HCT116 (cell line): Measurements from ENCODE around the gene FAM89B. TPM values are rescaled to one million over a fixed set of nuclear protein-coding genes. Genes with fewer than 3 reads are reported as not detected.
A peak's percentile ranks its signal among the peaks of the same experiment; 100 is the strongest.

ENCODE experiments used
- ATAC-seq: fragments of 200-7000 bp; cut with Tn5 transposase; 2 replicates; pipeline ENCODE4 v1.9.1; 2020; ENCODE audit warnings: mild to moderate bottlenecking, moderate library complexity
- BruUV-seq: library from RNA; stranded (reverse); fragments of 400-500 nt; replicated peaks from 2 replicates; lab custom pipeline; 2021; lab: Mats Ljungman, UMichigan
- CTCF ChIA-PET: fragments of 300-600 bp; sonication (Branson Sonifier 250); formaldehyde crosslinking; loops from one replicate; lab custom pipeline; 2021; ENCODE audit warnings: antibody characterized with exemption; lab: Charles Lee
- POLR2A ChIA-PET: fragments of 300-600, 350-600 bp; sonication (Branson Sonifier 250); formaldehyde crosslinking; loops from one replicate; lab custom pipeline; 2021; ENCODE audit warnings: antibody characterized with exemption; lab: Charles Lee
- RAD21 ChIA-PET, 2 experiments: fragments of 300-600 bp; sonication (Branson Sonifier 250); formaldehyde crosslinking; loops; one replicate each; lab custom pipeline; 2023; ENCODE audit warnings: low total read pairs in 2 of 2; ENCODE audit not compliant: uncharacterized antibody in 2 of 2, unreplicated experiment in 2 of 2, low non-redundant PET in 1 of 2; lab: Charles Lee
- DNase-seq: peaks from one replicate; pipeline ENCODE4 v3.0.0-alpha.2; 2010; ENCODE audit warnings: low read depth, low spot score
- H2AFZ ChIP-seq: fragments of 200-600 bp; shearing (Covaris generic), sonication (generic); 2 replicates; pipeline ENCODE4 v1.6.1; 2017; ENCODE audit warnings: low read depth, mixed run types, mixed read lengths, antibody characterized with exemption, low read length; ENCODE audit not compliant: poor library complexity, severe bottlenecking
- H3K27ac ChIP-seq: 2 replicates; pipeline ENCODE4 v1.5.1; 2012; ENCODE audit warnings: low read depth, low read length
- H3K27me3 ChIP-seq: fragments of 200-600 bp; sonication (generic); 2 replicates; pipeline ENCODE4 v1.6.1; 2016; ENCODE audit warnings: mixed run types, low read length, mixed read lengths; ENCODE audit not compliant: insufficient read depth
- H3K36me3 ChIP-seq, 2 experiments: fragments of 200-500 bp in 1 of 2; fragments of 200-600 bp in 1 of 2; sonication (Bioruptor generic) in 1 of 2; sonication (generic) in 1 of 2; 2 replicates each; pipeline versions ENCODE4 v1.5.1 to v1.6.1; 2014 to 2016; ENCODE audit warnings: low read length in 2 of 2, inconsistent platforms in 1 of 2, mixed read lengths in 1 of 2, mixed run types in 1 of 2; ENCODE audit not compliant: insufficient read depth in 2 of 2, control insufficient read depth in 1 of 2
- H3K4me1 ChIP-seq, 2 experiments: fragments of 200-600 bp in 1 of 2; sonication (generic) in 1 of 2; 2 replicates each; pipeline versions ENCODE4 v1.5.1 to v1.6.1; 2012 to 2017; ENCODE audit warnings: low read length in 2 of 2, inconsistent platforms in 1 of 2, mild to moderate bottlenecking in 1 of 2, mixed read lengths in 1 of 2, mixed run types in 1 of 2, moderate library complexity in 1 of 2; ENCODE audit not compliant: insufficient read depth in 2 of 2, control insufficient read depth in 1 of 2
- H3K4me2 ChIP-seq: fragments of 200-600 bp; sonication (generic); 2 replicates; pipeline ENCODE4 v1.6.1; 2017; ENCODE audit warnings: mixed run types, low read length, mixed read lengths
- H3K4me3 ChIP-seq, 2 experiments: fragments of 200-600 bp in 1 of 2; sonication (generic) in 1 of 2; replicated peaks in 1 of 2; 2 replicates each; pipeline ENCODE4 v1.5.1; 2011 to 2016; ENCODE audit warnings: low read length in 2 of 2, control low read depth in 1 of 2, low read depth in 1 of 2, mild to moderate bottlenecking in 1 of 2, mixed read lengths in 1 of 2, mixed run types in 1 of 2
- H3K79me2 ChIP-seq: fragments of 200-600 bp; sonication (generic); 2 replicates; pipeline ENCODE4 v1.6.1; 2017; ENCODE audit warnings: mild to moderate bottlenecking, mixed run types, low read length, moderate library complexity, mixed read lengths; ENCODE audit not compliant: insufficient read depth
- H3K9ac ChIP-seq: fragments of 200-600 bp; sonication (generic); 2 replicates; pipeline ENCODE4 v1.6.1; 2016; ENCODE audit warnings: low read length, mixed read lengths
- H3K9me2 ChIP-seq: fragments of 200-600 bp; sonication (generic), shearing (Covaris generic); 2 replicates; pipeline ENCODE4 v1.6.1; 2017; ENCODE audit warnings: mixed run types, mild to moderate bottlenecking, moderate library complexity; ENCODE audit not compliant: insufficient read depth
- H3K9me3 ChIP-seq, 2 experiments: fragments of 200-500 bp in 1 of 2; fragments of 200-600 bp in 1 of 2; sonication (Bioruptor generic) in 1 of 2; sonication (generic) in 1 of 2; 2 replicates each; pipeline ENCODE4 v1.6.1; 2014 to 2017; ENCODE audit warnings: low read length in 2 of 2, mixed read lengths in 2 of 2, inconsistent platforms in 1 of 2, low read depth in 1 of 2, mild to moderate bottlenecking in 1 of 2, mixed run types in 1 of 2, moderate library complexity in 1 of 2; ENCODE audit not compliant: control insufficient read depth in 1 of 2, insufficient read depth in 1 of 2
- H4K20me1 ChIP-seq: fragments of 200-600 bp; sonication (generic), shearing (Covaris generic); 2 replicates; pipeline ENCODE4 v1.6.1; 2017; ENCODE audit warnings: mixed run types, mild to moderate bottlenecking, moderate library complexity; ENCODE audit not compliant: insufficient read depth
- CBX3 ChIP-seq: IDR thresholded peaks from 2 replicates; pipeline ENCODE4 v1.6.1; 2012; ENCODE audit warnings: low read depth
- CEBPB ChIP-seq: IDR thresholded peaks from 2 replicates; pipeline ENCODE4 v1.6.1; 2012; ENCODE audit warnings: low read depth
- EGR1 ChIP-seq: IDR thresholded peaks from 2 replicates; pipeline ENCODE4 v1.6.1; 2012; ENCODE audit warnings: low read depth
- ELF1 ChIP-seq: IDR thresholded peaks from 2 replicates; pipeline ENCODE4 v1.6.1; 2012; ENCODE audit warnings: low read depth, borderline replicate concordance
- FOSL1 ChIP-seq: IDR thresholded peaks from 2 replicates; pipeline ENCODE4 v1.6.1; 2012; ENCODE audit warnings: low read depth
- JUND ChIP-seq: IDR thresholded peaks from 2 replicates; pipeline ENCODE4 v1.6.1; 2012
- POLR2A ChIP-seq: IDR thresholded peaks from 2 replicates; pipeline ENCODE4 v1.7.0; 2011; ENCODE audit warnings: borderline replicate concordance; ENCODE audit not compliant: insufficient read depth, insufficient read length; ENCODE audit errors: extremely low read depth
- POLR2AphosphoS5 ChIP-seq: IDR thresholded peaks from 2 replicates; pipeline ENCODE4 v1.6.1; 2011; ENCODE audit warnings: mild to moderate bottlenecking, low read depth, low read length, moderate library complexity
- TCF7L2 ChIP-seq: IDR thresholded peaks from 2 replicates; pipeline ENCODE4 v1.7.0; 2011; ENCODE audit warnings: borderline replicate concordance, inconsistent platforms; ENCODE audit not compliant: insufficient read depth, insufficient read length; ENCODE audit errors: extremely low read depth
- YY1 ChIP-seq: IDR thresholded peaks from 2 replicates; pipeline ENCODE4 v1.6.1; 2011; ENCODE audit warnings: low read length, low read depth, moderate library complexity, mild to moderate bottlenecking; ENCODE audit not compliant: insufficient replicate concordance; ENCODE audit errors: extremely low read depth
- ZNF274 ChIP-seq: fragments of 200-500 bp; sonication (Bioruptor generic); IDR thresholded peaks from 2 replicates; pipeline ENCODE4 v1.6.1; 2014; ENCODE audit warnings: mild to moderate bottlenecking, low read depth, low read length, inconsistent platforms
- intact Hi-C: fragments of 100-400 bp; cut with micrococcal nuclease; formaldehyde crosslinking; loops from 2 replicates; pipeline ENCODE4 v1.10.0; 2022
- total RNA-seq: library from RNA; stranded (reverse); gene quantifications from one replicate; pipeline ENCODE4 v1.2.1, GENCODE V29; 2021; ENCODE audit not compliant: unreplicated experiment
- TF ChIP-seq, protein P1 (sequence below), 3 experiments: fragments of 200-600 bp in 1 of 3; sonication (generic) in 1 of 3; IDR thresholded peaks in 2 of 3; conservative IDR thresholded peaks in 1 of 3; 2 replicates each; pipeline ENCODE4 v1.5.1; 2012 to 2017; ENCODE audit warnings: low read depth in 2 of 3, low read length in 2 of 3, antibody characterized with exemption in 1 of 3, borderline replicate concordance in 1 of 3, control low read depth in 1 of 3, mild to moderate bottlenecking in 1 of 3, mixed read lengths in 1 of 3, mixed run types in 1 of 3, moderate library complexity in 1 of 3; ENCODE audit not compliant: insufficient read depth in 1 of 3
- TF ChIP-seq, protein P2 (sequence below): IDR thresholded peaks from 2 replicates; pipeline ENCODE4 v1.6.1; 2012; ENCODE audit warnings: low read depth

FAM89B gene
- total RNA-seq, 1 experiment from 2014 or later, result 60.0 TPM

DNA sequence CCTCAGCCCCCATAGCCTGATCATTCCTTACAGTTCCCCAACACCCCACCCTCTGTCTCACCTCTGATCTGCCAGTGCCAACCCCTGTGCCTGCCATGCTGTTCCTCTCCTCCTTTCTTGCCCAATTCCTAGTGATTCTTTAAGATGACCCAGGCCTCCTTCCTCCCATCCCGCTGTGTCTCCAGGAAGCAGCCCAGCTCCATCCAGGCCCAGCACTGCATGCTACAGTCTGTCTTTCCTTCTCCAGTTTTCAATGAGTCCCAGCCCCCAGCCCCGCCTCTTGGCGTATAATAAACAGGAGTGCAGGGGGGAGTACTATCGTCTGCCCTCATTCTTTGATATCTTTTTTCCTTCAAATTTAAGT is 26.5 kb upstream of the FAM89B start:
- peak overlapping the region; percentile 64 for H3K4me2 ChIP-seq
- H3K9me2 ChIP-seq, result no peaks in the 10 kb centered on the region
- H3K79me2 ChIP-seq, result no peaks in the 10 kb centered on the region
- no peak overlapping the region for H2AFZ ChIP-seq
- ATAC-seq, result no peak
- intact Hi-C loops, result no loop called here
- peaks cover 18 to 27% of the 10 kb centered on the region in 2 experiments for H3K4me1 ChIP-seq
- no peak for DNase-seq
- H3K4me3 ChIP-seq, result no peak overlapping the region
- H3K36me3 ChIP-seq, result peaks cover 5 to 15% of the 10 kb centered on the region in 2 experiments
- no peak overlapping the region for H3K9ac ChIP-seq
- H4K20me1 ChIP-seq, result no peaks in the 10 kb centered on the region
- no TSS peak for BruUV-seq
- POLR2A ChIA-PET, result no interaction called here
- CTCF ChIA-PET, result no interaction called here
- RAD21 ChIA-PET, result interaction anchor here in 1 of 2 experiments (1.5 kb wide), 1 partner anchor 24 kb away, joined by 4 read pairs; the partner anchor contains the start of gene ZNRD2
- H3K27ac ChIP-seq, result no peak overlapping the region; the same call in 1 of the 2 replicates
- no peaks in the 10 kb centered on the region for H3K9me3 ChIP-seq
- no peak for TF ChIP-seq TCF7L2
- no peak for TF ChIP-seq ELF1
- TF ChIP-seq, protein P1, sequence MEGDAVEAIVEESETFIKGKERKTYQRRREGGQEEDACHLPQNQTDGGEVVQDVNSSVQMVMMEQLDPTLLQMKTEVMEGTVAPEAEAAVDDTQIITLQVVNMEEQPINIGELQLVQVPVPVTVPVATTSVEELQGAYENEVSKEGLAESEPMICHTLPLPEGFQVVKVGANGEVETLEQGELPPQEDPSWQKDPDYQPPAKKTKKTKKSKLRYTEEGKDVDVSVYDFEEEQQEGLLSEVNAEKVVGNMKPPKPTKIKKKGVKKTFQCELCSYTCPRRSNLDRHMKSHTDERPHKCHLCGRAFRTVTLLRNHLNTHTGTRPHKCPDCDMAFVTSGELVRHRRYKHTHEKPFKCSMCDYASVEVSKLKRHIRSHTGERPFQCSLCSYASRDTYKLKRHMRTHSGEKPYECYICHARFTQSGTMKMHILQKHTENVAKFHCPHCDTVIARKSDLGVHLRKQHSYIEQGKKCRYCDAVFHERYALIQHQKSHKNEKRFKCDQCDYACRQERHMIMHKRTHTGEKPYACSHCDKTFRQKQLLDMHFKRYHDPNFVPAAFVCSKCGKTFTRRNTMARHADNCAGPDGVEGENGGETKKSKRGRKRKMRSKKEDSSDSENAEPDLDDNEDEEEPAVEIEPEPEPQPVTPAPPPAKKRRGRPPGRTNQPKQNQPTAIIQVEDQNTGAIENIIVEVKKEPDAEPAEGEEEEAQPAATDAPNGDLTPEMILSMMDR (IDR thresholded peaks at IDR 0.05 in 2 of 3, conservative IDR thresholded peaks at IDR 0.05 in 1 of 3; ENCODE audit: borderline replicate concordance in 1 of 3, insufficient read depth in 1 of 3, low read depth in 2 of 3, low read length in 2 of 3), result no peak
- no peak for TF ChIP-seq POLR2AphosphoS5
- TF ChIP-seq, protein P2, sequence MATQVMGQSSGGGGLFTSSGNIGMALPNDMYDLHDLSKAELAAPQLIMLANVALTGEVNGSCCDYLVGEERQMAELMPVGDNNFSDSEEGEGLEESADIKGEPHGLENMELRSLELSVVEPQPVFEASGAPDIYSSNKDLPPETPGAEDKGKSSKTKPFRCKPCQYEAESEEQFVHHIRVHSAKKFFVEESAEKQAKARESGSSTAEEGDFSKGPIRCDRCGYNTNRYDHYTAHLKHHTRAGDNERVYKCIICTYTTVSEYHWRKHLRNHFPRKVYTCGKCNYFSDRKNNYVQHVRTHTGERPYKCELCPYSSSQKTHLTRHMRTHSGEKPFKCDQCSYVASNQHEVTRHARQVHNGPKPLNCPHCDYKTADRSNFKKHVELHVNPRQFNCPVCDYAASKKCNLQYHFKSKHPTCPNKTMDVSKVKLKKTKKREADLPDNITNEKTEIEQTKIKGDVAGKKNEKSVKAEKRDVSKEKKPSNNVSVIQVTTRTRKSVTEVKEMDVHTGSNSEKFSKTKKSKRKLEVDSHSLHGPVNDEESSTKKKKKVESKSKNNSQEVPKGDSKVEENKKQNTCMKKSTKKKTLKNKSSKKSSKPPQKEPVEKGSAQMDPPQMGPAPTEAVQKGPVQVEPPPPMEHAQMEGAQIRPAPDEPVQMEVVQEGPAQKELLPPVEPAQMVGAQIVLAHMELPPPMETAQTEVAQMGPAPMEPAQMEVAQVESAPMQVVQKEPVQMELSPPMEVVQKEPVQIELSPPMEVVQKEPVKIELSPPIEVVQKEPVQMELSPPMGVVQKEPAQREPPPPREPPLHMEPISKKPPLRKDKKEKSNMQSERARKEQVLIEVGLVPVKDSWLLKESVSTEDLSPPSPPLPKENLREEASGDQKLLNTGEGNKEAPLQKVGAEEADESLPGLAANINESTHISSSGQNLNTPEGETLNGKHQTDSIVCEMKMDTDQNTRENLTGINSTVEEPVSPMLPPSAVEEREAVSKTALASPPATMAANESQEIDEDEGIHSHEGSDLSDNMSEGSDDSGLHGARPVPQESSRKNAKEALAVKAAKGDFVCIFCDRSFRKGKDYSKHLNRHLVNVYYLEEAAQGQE, result no peak
- no peak for TF ChIP-seq CEBPB
- no peak for TF ChIP-seq CBX3
- TF ChIP-seq EGR1, result no peak
- TF ChIP-seq YY1, result no peak
- TF ChIP-seq JUND, result no peak
- TF ChIP-seq POLR2A, result no peak
- TF ChIP-seq ZNF274, result no peak
- no peak for TF ChIP-seq FOSL1
- no peaks in the 10 kb centered on the region for H3K27me3 ChIP-seq
